Measurements from ENCODE around the gene HOXA13.

The HOXA13 gene

DNA sequence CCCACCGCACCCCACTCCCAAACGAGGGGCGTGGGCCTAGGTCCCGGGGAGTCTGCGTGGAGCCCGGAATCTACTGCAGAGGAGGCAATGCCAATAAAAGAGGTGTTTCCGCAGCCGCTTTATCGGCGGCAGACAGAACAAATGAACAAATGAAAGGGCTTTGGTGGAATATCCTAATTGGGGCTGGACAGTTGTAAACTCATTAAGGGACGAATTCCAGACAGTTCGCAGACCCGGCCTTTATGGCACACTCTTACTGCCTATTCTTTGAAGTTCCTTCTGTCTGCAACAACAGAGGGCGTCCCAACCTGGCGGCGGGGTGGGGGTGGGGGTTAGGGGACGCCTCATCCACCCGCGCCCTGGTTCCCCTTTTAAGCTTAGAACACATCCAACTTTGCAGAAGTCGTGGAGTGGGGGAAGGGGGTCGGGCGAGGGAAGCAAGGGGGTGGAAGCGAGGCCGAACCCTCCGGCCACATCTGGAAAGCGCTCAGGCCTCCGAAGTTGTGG, 38.6 kb downstream of the HOXA13 start (continued):
- TF ChIP-seq, protein P1, sequence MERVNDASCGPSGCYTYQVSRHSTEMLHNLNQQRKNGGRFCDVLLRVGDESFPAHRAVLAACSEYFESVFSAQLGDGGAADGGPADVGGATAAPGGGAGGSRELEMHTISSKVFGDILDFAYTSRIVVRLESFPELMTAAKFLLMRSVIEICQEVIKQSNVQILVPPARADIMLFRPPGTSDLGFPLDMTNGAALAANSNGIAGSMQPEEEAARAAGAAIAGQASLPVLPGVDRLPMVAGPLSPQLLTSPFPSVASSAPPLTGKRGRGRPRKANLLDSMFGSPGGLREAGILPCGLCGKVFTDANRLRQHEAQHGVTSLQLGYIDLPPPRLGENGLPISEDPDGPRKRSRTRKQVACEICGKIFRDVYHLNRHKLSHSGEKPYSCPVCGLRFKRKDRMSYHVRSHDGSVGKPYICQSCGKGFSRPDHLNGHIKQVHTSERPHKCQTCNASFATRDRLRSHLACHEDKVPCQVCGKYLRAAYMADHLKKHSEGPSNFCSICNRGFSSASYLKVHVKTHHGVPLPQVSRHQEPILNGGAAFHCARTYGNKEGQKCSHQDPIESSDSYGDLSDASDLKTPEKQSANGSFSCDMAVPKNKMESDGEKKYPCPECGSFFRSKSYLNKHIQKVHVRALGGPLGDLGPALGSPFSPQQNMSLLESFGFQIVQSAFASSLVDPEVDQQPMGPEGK (tag by site-specific recombination; IDR thresholded peaks at IDR 0.05) = peak; percentile 63; the same call in 1 of the 2 replicates
- peak; percentile 52 for TF ChIP-seq SP7 (tag by site-specific recombination; IDR thresholded peaks at IDR 0.05)
- TF ChIP-seq SP3 (tag by site-specific recombination; IDR thresholded peaks at IDR 0.05) = 0 out of 2 replicates have a peak, but pooled peaks have one; percentile 22
- no peak for TF ChIP-seq ZNF155 (tag by site-specific recombination; IDR thresholded peaks at IDR 0.05)
- no peak for TF ChIP-seq ZNF558 (tag by site-specific recombination; IDR thresholded peaks at IDR 0.05)
- TF ChIP-seq TCF7L2 (IDR thresholded peaks at IDR 0.05; ENCODE audit: borderline replicate concordance, low read depth, low read length) = peak; percentile 76
- TF ChIP-seq ZBTB20 (tag by site-specific recombination; IDR thresholded peaks at IDR 0.05) = no peak
- TF ChIP-seq ZNF629 (tag by site-specific recombination; IDR thresholded peaks at IDR 0.05) = peak; percentile 67
- TF ChIP-seq, protein P2, sequence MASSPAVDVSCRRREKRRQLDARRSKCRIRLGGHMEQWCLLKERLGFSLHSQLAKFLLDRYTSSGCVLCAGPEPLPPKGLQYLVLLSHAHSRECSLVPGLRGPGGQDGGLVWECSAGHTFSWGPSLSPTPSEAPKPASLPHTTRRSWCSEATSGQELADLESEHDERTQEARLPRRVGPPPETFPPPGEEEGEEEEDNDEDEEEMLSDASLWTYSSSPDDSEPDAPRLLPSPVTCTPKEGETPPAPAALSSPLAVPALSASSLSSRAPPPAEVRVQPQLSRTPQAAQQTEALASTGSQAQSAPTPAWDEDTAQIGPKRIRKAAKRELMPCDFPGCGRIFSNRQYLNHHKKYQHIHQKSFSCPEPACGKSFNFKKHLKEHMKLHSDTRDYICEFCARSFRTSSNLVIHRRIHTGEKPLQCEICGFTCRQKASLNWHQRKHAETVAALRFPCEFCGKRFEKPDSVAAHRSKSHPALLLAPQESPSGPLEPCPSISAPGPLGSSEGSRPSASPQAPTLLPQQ (tag by site-specific recombination; IDR thresholded peaks at IDR 0.05) = 0 out of 2 replicates have a peak, but pooled peaks have one; percentile 46
- TF ChIP-seq, protein P3, sequence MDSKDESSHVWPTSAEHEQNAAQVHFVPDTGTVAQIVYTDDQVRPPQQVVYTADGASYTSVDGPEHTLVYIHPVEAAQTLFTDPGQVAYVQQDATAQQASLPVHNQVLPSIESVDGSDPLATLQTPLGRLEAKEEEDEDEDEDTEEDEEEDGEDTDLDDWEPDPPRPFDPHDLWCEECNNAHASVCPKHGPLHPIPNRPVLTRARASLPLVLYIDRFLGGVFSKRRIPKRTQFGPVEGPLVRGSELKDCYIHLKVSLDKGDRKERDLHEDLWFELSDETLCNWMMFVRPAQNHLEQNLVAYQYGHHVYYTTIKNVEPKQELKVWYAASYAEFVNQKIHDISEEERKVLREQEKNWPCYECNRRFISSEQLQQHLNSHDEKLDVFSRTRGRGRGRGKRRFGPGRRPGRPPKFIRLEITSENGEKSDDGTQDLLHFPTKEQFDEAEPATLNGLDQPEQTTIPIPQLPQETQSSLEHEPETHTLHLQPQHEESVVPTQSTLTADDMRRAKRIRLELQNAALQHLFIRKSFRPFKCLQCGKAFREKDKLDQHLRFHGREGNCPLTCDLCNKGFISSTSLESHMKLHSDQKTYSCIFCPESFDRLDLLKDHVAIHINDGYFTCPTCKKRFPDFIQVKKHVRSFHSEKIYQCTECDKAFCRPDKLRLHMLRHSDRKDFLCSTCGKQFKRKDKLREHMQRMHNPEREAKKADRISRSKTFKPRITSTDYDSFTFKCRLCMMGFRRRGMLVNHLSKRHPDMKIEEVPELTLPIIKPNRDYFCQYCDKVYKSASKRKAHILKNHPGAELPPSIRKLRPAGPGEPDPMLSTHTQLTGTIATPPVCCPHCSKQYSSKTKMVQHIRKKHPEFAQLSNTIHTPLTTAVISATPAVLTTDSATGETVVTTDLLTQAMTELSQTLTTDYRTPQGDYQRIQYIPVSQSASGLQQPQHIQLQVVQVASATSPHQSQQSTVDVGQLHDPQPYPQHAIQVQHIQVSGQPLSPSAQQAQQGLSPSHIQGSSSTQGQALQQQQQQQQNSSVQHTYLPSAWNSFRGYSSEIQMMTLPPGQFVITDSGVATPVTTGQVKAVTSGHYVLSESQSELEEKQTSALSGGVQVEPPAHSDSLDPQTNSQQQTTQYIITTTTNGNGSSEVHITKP (tag by site-specific recombination; IDR thresholded peaks at IDR 0.05) = peak; percentile 91
- no peak for TF ChIP-seq ZNF530 (tag by site-specific recombination; IDR thresholded peaks at IDR 0.05; ENCODE audit: low read depth)
- TF ChIP-seq MEIS1 (CRISPR knock-in tag; IDR thresholded peaks at IDR 0.05; ENCODE audit: borderline replicate concordance) = no peak
- TF ChIP-seq OSR2 (tag by site-specific recombination; IDR thresholded peaks at IDR 0.05) = peak; percentile 66
- TF ChIP-seq GLIS1 (tag by site-specific recombination; IDR thresholded peaks at IDR 0.05) = 0 out of 2 replicates have a peak, but pooled peaks have one; percentile 6
- TF ChIP-seq, protein P4, sequence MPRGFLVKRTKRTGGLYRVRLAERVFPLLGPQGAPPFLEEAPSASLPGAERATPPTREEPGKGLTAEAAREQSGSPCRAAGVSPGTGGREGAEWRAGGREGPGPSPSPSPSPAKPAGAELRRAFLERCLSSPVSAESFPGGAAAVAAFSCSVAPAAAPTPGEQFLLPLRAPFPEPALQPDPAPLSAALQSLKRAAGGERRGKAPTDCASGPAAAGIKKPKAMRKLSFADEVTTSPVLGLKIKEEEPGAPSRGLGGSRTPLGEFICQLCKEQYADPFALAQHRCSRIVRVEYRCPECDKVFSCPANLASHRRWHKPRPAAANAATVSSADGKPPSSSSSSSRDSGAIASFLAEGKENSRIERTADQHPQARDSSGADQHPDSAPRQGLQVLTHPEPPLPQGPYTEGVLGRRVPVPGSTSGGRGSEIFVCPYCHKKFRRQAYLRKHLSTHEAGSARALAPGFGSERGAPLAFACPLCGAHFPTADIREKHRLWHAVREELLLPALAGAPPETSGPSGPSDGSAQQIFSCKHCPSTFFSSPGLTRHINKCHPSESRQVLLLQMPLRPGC (tag by site-specific recombination; IDR thresholded peaks at IDR 0.05) = no peak
- peak; percentile 69; the same call in 1 of the 2 replicates for TF ChIP-seq WT1 (tag by site-specific recombination; IDR thresholded peaks at IDR 0.05)
- TF ChIP-seq ZXDB (tag by site-specific recombination; IDR thresholded peaks at IDR 0.05) = peak; percentile 63
- no peak for TF ChIP-seq ZNF324 (tag by site-specific recombination; IDR thresholded peaks at IDR 0.05)
- TF ChIP-seq, protein P5, sequence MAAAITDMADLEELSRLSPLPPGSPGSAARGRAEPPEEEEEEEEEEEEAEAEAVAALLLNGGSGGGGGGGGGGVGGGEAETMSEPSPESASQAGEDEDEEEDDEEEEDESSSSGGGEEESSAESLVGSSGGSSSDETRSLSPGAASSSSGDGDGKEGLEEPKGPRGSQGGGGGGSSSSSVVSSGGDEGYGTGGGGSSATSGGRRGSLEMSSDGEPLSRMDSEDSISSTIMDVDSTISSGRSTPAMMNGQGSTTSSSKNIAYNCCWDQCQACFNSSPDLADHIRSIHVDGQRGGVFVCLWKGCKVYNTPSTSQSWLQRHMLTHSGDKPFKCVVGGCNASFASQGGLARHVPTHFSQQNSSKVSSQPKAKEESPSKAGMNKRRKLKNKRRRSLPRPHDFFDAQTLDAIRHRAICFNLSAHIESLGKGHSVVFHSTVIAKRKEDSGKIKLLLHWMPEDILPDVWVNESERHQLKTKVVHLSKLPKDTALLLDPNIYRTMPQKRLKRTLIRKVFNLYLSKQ (tag by site-specific recombination; IDR thresholded peaks at IDR 0.05; ENCODE audit: borderline replicate concordance) = no peak
- TF ChIP-seq, protein P6, sequence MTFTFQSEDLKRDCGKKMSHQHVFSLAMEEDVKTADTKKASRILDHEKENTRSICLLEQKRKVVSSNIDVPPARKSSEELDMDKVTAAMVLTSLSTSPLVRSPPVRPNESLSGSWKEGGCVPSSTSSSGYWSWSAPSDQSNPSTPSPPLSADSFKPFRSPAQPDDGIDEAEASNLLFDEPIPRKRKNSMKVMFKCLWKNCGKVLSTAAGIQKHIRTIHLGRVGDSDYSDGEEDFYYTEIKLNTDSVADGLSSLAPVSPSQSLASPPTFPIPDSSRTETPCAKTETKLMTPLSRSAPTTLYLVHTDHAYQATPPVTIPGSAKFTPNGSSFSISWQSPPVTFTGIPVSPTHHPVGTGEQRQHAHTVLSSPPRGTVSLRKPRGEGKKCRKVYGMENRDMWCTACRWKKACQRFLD (tag by site-specific recombination; IDR thresholded peaks at IDR 0.05) = no peak
- TF ChIP-seq KLF1 (tag by site-specific recombination; IDR thresholded peaks at IDR 0.05) = peak; percentile 88
- no peak for TF ChIP-seq ZNF624 (tag by site-specific recombination; IDR thresholded peaks at IDR 0.05)
- TF ChIP-seq, protein P7, sequence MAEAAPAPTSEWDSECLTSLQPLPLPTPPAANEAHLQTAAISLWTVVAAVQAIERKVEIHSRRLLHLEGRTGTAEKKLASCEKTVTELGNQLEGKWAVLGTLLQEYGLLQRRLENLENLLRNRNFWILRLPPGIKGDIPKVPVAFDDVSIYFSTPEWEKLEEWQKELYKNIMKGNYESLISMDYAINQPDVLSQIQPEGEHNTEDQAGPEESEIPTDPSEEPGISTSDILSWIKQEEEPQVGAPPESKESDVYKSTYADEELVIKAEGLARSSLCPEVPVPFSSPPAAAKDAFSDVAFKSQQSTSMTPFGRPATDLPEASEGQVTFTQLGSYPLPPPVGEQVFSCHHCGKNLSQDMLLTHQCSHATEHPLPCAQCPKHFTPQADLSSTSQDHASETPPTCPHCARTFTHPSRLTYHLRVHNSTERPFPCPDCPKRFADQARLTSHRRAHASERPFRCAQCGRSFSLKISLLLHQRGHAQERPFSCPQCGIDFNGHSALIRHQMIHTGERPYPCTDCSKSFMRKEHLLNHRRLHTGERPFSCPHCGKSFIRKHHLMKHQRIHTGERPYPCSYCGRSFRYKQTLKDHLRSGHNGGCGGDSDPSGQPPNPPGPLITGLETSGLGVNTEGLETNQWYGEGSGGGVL (tag by site-specific recombination; IDR thresholded peaks at IDR 0.05) = peak; percentile 75
- 0 out of 2 replicates have a peak, but pooled peaks have one; percentile 22 for TF ChIP-seq ZFP69B (tag by site-specific recombination; IDR thresholded peaks at IDR 0.05)
- TF ChIP-seq, protein P8, sequence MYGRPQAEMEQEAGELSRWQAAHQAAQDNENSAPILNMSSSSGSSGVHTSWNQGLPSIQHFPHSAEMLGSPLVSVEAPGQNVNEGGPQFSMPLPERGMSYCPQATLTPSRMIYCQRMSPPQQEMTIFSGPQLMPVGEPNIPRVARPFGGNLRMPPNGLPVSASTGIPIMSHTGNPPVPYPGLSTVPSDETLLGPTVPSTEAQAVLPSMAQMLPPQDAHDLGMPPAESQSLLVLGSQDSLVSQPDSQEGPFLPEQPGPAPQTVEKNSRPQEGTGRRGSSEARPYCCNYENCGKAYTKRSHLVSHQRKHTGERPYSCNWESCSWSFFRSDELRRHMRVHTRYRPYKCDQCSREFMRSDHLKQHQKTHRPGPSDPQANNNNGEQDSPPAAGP (tag by site-specific recombination; IDR thresholded peaks at IDR 0.05) = peak; percentile 77
- TF ChIP-seq IKZF3 (tag by site-specific recombination; IDR thresholded peaks at IDR 0.05) = peak; percentile 98
